HEK293 (cell line): ENCODE measurements around the gene COA8.

ENCODE experiments used
- MYNN ChIP-seq: fragments of 450-650 bp; formaldehyde crosslinking; IDR thresholded peaks from 2 replicates; pipeline ENCODE4 v1.5.1; 2016; ENCODE audit warnings: missing biosample characterization, missing genetic modification characterization, borderline replicate concordance
- ZNF600 ChIP-seq: fragments of 450-650 bp; formaldehyde crosslinking; IDR thresholded peaks from 2 replicates; pipeline ENCODE4 v1.5.1; 2016; ENCODE audit warnings: missing biosample characterization, missing genetic modification characterization
- TF ChIP-seq, protein P1 (sequence below): fragments of 450-650 bp; formaldehyde crosslinking; IDR thresholded peaks from 2 replicates; pipeline ENCODE4 v1.5.1; 2016; ENCODE audit warnings: missing biosample characterization, missing genetic modification characterization

- TF ChIP-seq, protein P1, sequence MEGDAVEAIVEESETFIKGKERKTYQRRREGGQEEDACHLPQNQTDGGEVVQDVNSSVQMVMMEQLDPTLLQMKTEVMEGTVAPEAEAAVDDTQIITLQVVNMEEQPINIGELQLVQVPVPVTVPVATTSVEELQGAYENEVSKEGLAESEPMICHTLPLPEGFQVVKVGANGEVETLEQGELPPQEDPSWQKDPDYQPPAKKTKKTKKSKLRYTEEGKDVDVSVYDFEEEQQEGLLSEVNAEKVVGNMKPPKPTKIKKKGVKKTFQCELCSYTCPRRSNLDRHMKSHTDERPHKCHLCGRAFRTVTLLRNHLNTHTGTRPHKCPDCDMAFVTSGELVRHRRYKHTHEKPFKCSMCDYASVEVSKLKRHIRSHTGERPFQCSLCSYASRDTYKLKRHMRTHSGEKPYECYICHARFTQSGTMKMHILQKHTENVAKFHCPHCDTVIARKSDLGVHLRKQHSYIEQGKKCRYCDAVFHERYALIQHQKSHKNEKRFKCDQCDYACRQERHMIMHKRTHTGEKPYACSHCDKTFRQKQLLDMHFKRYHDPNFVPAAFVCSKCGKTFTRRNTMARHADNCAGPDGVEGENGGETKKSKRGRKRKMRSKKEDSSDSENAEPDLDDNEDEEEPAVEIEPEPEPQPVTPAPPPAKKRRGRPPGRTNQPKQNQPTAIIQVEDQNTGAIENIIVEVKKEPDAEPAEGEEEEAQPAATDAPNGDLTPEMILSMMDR (tag by site-specific recombination), result no peak
- TF ChIP-seq MYNN, result no peak
- TF ChIP-seq ZNF600, result no peak
These were observed 5.6 kb upstream of the COA8 start for GRCh38 chr14:103556946-103557758.
